Left cardiac atrium (tissue), 4 donors: ENCODE results near the gene CDC42BPB. TPM values are rescaled to one million over a fixed set of nuclear protein-coding genes. Genes with fewer than 3 reads are reported as not detected.
A peak's percentile ranks its signal among the peaks of the same experiment; 100 is the strongest.

ENCODE experiments used
- ATAC-seq, 2 donors: fragments of 200-7000 bp; cut with Tn5 transposase; one replicate each; pipeline ENCODE4 v1.9.1; 2020; ENCODE audit warnings: mild to moderate bottlenecking in 2 of 2, moderate library complexity in 2 of 2
- DNase-seq: peaks from one replicate; pipeline ENCODE4 v3.0.0-alpha.2; 2020
- intact Hi-C, 2 donors: fragments of 100-400 bp; cut with DNase I; formaldehyde crosslinking; loops; one replicate each; pipeline versions ENCODE4 v1.14.1 to v1.15.1; 2022 to 2023
- total RNA-seq, 2 donors: library from RNA; stranded (reverse); fragmentation: NEBNext Ultra II Directional; extraction: Animal tissue kit (Norgen Biotek cat#: 25700); gene quantifications; one replicate each; pipeline ENCODE4 v1.2.1, GENCODE V29; 2021
- donor health status: DM: no; HTN: yes; CAD: no.
- donor health status: DM: no; HTN: yes; CAD: no; lungs with severe emphysema.
- donor health status: DM: yes; HTN: yes; CAD: no.
- donor health status: Dilated cardiomyopathy.

The CDC42BPB gene
- total RNA-seq, 2 donors from 2014 or later, result 57.3 to 79.2 TPM

DNA sequence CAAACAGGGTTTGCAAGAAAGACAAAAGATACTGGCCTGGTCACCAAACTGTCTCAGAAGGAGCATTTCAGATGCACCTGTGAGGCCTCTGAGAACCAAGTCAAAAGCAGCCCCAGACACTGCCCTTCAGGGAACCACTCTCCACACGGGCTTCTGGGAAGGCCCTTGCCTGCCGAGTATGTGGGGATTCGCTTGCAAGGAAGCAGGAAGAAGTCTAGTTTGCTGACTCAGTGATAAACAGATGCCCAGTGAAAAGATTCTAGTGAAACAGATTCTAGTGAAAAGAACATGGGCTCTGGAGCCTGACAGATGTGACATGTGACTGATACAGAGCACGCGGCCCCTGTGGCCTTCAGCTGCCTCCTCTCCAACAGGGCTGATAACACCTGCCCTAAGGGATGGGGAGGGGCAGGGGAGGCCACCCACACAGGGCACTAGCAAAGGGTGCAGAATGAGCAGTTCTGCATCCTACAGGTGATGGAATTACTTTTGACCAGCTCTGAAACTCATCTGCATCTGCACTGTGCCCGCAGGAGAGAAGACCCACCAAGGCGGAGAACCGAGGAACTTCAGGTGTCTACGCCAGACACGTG is 115.8 kb downstream of the CDC42BPB start:
- DNase-seq (no peak), ATAC-seq (peak in 1 of 2 donors; percentile 29)
- intact Hi-C loops, result no loop called here

DNA sequence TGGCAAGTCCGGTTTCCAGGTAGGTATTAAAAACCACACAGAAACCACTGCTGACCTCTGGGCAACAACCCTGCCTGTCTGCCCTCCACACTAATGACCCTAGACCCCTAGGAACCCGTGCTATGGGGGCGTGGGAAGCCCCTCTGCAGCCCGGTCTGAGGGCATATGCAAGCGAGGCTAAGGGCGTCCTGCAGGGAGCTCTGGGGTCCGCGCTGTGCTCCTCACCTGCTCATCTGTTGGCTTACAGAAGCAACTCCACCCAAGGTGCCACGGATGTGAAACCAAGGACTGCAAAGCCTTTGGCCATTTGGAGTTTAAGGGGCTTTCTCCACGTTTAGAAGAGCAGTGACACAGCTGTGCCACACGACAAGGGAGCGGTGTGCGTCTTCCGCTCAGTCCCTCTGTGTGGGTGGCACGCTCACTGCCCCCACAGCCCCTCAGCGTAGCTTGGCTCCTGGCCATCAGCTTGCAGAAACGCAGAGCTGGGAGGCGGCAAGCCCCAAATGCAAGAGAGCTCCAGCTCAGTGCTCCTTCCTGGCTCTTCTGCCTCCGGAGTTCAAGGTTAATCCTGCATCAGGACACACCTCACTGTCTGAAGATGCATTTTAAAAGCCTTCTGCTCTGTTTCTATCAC is 116.5 kb downstream of the CDC42BPB start:
- no peak for DNase-seq
- ATAC-seq, result no peak
- intact Hi-C loops, result no loop called here

DNA sequence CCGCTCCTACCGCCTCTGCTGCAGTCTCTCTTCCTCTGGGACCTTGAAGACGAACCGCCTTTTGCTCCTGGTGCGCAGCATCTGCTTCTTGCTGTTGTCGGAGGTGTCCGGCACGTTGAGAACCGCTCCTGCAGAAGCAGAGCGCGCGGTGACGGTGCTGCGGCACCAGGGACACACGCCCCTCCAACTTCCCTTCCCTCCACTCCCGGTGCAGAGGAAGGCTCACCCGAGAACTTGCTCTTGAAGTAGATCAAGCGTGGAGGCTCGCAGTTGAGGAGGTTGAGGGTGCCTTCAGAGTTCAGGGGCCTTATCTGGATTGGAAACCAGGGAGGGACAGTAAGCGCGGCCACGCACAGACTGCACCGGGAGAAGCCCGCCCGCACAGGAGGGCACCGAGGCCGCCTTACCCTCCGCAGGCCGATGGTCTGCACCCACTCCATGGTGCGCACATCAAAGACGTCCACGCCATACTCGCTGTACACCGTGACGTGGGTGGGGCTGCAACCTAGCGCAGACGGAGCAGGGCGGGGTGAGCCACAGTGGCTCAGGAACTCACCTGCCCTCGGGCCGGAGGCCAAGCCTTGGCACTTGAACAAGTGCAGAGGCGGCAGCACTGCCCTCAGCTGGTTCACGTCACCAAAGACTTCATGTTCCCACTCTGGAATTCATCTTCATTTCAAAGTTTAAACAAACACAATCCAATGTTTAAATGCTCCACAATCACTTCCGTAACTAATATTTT is 117.4 kb downstream of the CDC42BPB start:
- ATAC-seq, result no peak
- no peak for DNase-seq
- intact Hi-C loops, result no loop called here

DNA sequence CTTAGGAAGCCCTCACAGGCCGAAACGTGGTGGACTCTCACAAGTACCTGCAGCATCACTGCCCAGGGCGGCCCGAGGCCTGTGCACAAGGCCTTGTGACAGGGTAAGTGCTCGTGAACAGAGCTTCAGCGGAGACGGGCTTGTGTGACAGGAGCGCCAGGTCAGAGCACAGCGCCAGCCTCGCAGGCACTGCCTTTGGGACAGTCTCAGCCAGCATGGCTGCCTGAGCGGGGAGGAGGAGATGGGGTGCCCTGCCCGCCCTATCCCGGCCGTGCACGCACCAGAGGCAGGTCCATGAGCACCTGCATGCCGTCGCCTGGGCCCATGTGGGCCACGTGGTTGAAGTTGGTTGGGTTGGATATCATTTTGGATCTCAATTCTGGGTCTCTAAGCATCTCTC is 118.0 kb downstream of the CDC42BPB start:
- ATAC-seq (no peak), DNase-seq (no peak)
- intact Hi-C loops, result no loop called here

DNA sequence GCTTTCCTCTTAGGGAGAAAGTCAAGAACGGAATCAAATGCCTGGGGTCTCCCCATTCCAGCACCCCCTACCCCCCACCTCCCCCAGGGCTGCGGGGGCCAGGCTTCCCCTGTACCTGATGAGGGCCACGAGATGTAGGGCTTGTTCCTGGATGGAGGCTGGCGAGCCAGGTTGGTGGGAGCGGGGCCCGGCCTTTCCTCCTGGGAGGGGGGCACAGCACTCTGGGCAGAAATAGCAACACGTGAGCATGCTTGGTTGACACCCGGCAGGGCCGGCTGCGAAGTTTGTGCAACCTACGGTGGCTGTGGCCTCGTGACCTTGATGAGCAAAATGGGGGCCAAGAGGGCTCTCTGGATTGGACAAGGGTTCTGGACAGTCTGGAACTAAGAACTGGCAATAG is 119.2 kb downstream of the CDC42BPB start:
- intact Hi-C loops, result no loop called here
- DNase-seq, result no peak
- no peak for ATAC-seq

DNA sequence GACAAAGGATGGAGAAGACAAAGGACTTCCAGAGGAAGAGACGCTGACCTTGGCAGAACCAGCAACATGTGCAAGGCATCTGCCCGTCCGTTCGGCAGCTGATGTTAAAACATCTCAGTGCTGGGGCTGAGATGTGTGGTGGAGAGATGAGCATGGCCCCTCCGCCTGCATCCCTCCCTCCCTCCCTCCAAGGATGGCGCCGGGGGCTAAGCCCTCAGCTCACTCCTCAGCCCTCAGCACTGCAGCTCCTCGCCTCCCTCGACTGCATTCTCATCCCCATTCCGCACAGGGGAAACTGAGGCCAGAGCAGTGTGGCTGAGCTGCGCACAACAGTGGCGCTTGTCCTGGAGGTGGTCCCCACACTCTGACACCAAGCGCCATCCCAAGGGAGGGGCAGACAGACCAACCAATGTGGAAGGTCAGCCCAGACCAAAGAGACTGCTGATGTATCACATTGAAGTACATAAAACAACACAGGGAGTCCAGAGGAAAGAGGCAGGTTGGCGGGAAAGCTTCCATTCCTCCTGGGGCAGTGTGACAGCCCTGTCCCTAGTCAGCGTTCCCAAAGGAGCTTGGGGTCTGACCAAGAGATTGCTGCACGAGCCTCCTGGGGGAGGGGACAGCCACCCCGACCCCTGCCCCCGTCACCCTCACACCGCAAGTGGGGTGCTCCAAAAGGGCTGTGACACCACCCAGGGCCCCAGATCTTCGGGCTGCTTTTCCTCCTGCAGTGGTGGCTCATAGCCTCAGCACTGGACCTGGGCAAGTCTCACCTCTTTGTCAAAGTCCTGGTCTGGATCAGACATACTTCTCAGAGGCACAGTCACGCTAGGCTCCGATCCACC is 119.8 kb downstream of the CDC42BPB start:
- no peak for DNase-seq
- intact Hi-C loops, result no loop called here
- no peak for ATAC-seq

DNA sequence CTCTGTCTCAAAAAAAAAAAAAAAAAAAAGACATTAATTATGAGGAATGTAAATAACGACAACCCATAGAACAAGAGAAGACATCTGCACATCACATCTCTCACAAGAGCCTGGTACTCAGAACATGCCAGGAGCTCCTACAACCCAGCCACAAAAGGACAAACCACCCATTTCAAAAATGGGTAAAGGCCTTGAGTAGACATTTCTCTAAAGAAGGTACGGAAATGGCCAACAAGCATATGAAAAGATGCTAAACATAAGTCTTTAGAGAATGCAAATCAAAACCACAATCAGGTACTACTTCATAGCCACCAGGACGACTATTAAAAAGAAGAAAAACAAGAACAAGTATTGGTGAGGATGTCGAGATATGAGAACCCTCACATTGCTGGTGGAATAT is 121.6 kb downstream of the CDC42BPB start:
- intact Hi-C loops, result no loop called here
- ATAC-seq (no peak), DNase-seq (no peak)

DNA sequence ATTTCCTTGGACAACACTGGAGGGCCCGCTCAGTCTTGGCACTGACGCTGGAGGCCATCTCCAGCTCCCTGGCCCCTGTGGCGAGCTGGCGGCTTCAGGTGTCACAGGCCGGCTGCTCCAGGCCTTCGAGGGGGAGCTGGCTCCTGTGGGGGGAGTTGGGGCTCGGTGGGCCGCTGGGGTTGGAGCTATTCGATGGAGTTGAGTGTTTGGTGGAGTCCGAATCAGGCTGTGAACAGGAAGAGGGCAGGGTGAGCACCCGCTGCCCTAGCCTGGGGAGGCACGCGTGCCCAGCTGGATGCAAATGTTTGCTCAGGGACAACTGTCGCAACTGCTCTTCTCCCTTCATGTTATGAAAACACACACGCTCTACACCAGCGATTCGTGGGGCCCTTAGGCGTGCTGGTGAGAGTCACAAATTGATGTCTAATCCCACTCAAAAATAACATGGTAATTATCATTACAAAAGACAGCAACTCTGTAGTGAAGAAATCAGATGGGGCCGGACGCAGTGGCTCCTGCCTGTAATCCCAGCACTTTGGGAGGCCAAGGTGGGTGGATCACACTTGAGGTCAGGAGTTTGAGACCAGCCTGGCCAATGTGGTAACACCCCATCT is 123.6 kb downstream of the CDC42BPB start:
- intact Hi-C loops, result no loop called here
- ATAC-seq (no peak), DNase-seq (no peak)

DNA sequence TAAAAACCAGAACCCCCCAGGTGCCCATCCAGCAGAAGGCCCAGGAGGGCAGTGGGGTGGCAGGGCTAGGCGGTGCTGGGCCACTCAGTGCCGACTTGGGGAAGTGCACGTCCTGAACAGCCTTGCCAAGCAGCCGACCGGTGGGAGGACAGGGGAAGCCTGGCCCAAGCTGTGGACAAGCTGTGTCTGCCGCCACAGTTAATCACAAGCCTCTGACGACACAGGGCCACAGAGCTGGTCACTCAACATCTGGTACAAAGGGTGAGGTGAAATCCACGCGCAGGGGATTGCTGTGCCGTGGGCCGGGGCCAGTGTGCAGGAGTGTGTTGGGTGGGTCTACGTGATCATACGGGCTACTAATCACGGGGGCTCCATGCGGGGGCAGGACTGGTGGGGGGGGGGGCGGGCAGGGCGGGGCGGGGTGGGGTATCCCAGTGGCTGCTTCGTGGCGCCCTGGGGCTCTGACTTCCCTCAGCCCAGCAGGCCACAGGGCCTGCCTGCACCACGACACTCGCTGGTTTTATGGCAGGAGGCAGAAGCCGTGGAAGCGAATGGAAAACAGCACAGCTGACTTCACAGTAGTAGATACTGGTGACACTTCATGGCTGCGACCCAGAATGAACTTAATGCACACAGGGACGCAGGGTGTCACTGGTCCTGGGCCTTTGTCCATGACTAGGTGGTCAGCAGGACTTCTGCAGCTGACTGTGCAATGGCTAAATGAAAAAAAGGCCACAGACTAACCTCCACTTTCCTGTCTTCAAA is 124.7 kb downstream of the CDC42BPB start:
- no peak for DNase-seq
- ATAC-seq, result no peak
- intact Hi-C loops, result no loop called here

DNA sequence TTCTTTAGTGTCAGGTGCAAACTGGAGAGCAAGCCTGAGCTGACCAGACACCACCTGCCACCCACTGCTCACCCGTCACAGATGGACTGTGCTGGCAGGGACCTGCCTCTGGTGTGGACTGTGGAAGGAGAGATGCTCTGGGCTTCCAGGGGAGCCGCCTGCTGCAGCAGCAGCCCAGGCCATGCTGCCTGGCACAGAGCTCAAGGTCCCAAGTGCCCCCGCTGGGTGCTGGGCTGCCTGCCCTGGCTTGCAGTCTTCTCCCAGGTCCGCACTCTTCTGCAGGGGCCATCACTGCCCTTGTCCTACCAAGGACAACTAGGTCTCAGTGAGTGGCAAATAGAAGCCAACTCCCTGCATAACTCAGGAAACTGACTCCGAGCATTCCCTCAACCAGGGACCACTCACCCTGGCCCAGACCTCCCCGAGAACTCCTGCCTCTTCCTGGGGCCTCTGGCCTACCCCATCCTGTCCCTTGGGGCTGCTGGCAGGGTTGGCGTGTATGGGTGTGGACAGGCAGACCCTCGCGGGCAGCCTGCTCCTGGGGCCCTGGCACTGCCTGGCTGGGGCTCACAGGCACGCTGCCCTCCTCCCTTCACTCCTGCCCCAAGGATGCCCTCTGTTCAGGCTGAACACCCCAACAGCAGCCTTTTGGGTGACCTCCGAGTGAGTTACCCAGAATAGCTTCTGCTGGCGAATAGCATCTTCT is 125.6 kb downstream of the CDC42BPB start:
- DNase-seq (no peak), ATAC-seq (no peak)
- intact Hi-C loops, result no loop called here

DNA sequence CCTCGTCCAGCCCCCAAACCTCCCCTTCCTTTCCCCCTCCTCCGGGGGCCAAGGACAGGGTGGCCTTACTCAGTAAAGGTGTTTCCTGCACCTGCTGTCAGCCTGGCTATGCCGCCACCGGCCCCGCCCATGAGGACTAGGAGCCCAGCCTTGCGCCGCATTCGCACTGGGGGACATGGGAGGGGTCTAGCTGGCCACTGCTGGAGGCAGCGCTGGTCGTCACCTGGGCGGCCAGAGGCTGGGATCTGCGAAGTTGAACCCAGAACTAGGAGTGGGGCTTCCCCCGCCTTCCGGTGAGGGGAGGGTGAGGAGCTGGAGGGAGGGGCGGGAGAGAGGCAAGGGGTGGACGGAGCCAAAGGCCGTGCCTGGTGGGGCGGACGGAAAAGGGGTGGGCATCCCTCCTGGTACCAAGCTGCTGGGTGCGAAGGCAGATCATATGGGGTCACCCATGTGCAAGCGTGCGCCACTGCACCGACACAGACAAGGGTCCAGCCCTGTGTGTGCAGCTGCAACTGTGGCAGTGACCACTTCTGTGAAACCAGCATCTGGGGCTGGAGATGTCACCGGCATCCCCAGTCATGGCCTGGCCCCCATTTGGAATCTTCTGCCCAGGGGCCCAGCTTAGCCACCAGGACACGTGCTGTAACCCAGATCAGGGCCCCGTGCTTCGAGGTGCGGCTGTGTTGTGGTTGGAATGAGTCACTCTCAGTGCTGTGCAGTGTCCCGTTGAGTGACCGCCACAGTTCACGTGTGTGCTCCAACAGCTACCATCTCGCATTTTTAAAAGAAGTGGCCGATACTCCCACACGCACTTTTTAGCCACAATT is 126.4 kb downstream of the CDC42BPB start:
- DNase-seq (no peak), ATAC-seq (no peak)
- intact Hi-C loops, result no loop called here

DNA sequence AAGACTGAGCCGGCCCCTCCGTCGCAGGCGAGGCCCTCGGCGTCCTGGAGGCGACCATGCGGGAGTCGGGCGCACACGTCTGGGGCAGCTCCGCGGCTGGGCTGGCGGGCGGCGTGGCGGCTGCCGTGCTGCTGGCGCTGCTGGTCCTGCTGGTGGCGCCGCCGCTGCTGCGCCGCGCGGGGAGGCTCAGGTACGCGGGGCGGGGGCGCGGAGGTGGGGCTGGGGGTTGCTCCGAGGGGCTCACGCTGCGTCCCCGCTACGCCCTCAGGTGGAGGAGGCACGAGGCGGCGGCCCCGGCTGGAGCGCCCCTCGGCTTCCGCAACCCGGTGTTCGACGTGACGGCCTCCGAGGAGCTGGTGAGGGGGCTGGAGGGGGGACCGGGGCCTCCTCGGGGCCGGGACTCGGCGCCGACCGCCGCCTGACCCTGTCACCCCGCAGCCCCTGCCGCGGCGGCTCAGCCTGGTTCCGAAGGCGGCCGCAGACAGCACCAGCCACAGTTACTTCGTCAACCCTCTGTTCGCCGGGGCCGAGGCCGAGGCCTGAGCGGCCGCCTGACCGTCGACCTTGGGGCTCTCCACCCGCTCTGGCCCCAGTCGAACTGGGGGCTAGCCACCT is 127.1 kb downstream of the CDC42BPB start:
- DNase-seq (no peak), ATAC-seq (peak in 1 of 2 donors; percentile 6)

DNA sequence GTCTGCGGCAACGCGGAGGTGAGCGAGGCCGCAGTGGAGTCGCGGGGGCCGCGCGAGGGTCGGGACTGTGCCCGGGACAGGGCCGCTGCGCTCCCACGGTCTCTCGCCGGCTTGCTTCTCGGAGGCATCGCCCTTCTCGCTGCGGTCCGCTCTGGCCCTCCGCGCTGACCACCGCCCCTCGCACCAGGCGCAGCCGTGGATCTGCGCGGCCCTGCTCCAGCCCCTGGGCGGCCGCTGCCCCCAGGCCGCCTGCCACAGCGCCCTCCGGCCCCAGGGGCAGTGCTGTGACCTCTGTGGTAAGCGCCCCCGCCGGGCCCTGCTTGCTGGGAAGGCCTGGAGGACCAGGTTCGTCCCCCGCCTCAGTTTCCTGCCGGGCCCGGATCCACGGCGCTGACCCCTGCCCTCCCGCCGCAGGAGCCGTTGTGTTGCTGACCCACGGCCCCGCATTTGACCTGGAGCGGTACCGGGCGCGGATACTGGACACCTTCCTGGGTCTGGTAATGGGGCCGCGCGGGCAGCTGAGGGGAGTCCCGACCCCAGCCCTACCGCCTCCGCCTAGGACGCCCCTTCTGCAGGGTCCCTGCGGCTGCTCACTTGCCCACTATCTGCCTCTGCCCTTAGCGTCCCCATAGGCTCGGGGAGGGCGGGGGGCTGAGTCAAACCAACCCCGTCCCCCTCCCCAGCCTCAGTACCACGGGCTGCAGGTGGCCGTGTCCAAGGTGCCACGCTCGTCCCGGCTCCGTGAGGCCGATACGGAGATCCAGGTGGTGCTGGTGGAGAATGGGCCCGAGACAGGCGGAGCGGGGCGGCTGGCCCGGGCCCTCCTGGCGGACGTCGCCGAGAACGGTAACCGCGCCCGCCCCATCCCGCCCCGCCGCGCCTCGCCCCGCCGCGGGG is 127.9 kb downstream of the CDC42BPB start:
- DNase-seq, result no peak

More for the DNA sequence above, 127.1 kb downstream of the CDC42BPB start:
- intact Hi-C loops, result no loop called here

DNA sequence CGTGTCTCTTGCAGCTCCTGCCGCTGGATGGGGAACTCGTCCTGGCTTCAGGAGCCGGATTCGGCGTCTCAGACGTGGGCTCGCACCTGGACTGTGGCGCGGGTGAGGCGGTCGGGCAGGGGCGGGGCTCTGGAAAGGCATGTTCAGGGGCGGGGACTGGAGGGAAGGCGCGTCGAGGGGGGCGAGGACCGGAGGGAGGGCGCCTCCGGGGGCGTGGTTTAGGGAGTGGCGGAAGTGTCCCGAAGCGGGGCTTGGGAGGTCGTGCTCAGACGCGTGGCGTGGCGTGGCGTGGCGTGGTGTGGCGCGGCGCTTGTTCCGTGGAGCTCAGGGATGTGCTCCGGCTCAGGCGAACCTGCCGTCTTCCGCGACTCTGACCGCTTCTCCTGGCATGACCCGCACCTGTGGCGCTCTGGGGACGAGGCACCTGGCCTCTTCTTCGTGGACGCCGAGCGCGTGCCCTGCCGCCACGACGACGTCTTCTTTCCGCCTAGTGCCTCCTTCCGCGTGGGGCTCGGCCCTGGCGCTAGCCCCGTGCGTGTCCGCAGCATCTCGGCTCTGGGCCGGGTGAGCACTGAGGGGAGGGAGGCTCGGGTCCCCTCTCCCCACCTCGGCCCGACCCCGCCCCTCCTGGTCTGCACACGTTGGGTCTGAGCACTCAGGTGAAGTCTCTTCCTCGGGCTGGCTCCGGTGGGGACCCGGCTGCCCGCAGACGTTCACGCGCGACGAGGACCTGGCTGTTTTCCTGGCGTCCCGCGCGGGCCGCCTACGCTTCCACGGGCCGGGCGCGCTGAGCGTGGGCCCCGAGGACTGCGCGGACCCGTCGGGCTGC is 128.7 kb downstream of the CDC42BPB start:
- ATAC-seq (peak; percentile 68 to 81), DNase-seq (peak; percentile 70)
- intact Hi-C loops, result no loop called here

More for the DNA sequence above, 127.9 kb downstream of the CDC42BPB start:
- intact Hi-C loops, result no loop called here
- ATAC-seq, result peak; percentile 3 to 14

DNA sequence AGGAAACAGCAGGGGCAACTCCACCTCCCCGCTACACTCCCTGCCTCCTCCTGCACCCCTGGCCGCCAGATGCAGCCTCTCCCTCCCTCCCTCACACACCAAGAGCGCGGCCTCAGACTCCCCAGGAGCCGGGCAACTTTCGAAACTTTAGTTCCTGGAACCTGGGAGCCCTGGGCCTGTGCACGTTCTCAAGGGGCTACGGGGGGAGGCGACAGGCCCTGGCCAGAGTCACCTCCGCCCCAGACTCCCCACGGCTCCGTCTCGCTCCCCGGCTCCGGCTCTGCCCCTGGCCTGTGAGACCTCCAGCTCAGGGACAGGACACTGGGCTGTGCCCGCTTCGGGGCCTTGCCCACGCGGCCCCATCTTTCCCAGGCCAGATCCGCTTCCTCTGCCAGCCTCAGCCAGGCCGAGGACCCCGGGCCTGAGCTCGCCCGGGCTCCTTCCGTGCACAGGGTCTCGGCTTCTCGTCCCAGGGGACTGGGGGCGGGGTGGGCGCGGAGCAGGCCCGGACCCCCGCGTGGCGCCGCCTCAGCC is 129.4 kb downstream of the CDC42BPB start:
- no peak for DNase-seq
- peak; percentile 16 to 41 for ATAC-seq
- intact Hi-C loops, result no loop called here
